Mesothelial cell of epicardium (in vitro differentiated cells): ENCODE data around the gene ACBD4. TPM values are rescaled to one million over a fixed set of nuclear protein-coding genes. Genes with fewer than 3 reads are reported as not detected.

Experiments used
- DNase-seq, 2 experiments: peaks; one replicate each; pipeline ENCODE4 v3.0.0; 2021; ENCODE audit warnings: low spot score in 2 of 2; ENCODE audit not compliant: unreplicated experiment in 2 of 2
- H3K27ac Mint-ChIP-seq: 2 replicates; pipeline ENCODE4 v1.8.0; 2021; ENCODE audit warnings: mixed read lengths
- H3K27me3 Mint-ChIP-seq: 2 replicates; pipeline ENCODE4 v1.8.0; 2021; ENCODE audit warnings: low read depth, mixed read lengths
- H3K36me3 Mint-ChIP-seq: 2 replicates; pipeline ENCODE4 v1.8.0; 2021; ENCODE audit warnings: mixed read lengths
- H3K4me1 Mint-ChIP-seq: 2 replicates; pipeline ENCODE4 v1.8.0; 2021; ENCODE audit warnings: mixed read lengths
- H3K4me3 Mint-ChIP-seq: 2 replicates; pipeline ENCODE4 v1.8.0; 2021; ENCODE audit warnings: mild to moderate bottlenecking, moderate library complexity, mixed read lengths
- H3K9me3 Mint-ChIP-seq: 2 replicates; pipeline ENCODE4 v1.8.0; 2021; ENCODE audit warnings: mixed read lengths
- total RNA-seq: library from RNA; stranded (reverse); gene quantifications from 3 replicates; pipeline ENCODE4 v1.2.1, GENCODE V29; 2021
- TF ChIP-seq, protein P1 (sequence below): fragments of 200-600 bp; sonication (generic); IDR thresholded peaks from one replicate; pipeline ENCODE4 v1.5.0; 2021; ENCODE audit warnings: antibody characterized with exemption; ENCODE audit not compliant: unreplicated experiment

Gene ACBD4
- total RNA-seq, 1 donor from 2014 or later, result 17.4 TPM

GRCh38 chr17:45147581-45148182 lies 12.2 kb downstream of the ACBD4 start:
- Mint-ChIP-seq H3K4me1 (peaks cover 42% of the 10 kb centered on the region), H3K9me3 (no peaks in the 10 kb centered on the region), H3K27ac (peak overlapping the region; percentile 100), H3K4me3 (peak overlapping the region; percentile 98), H3K36me3 (no peaks in the 10 kb centered on the region), H3K27me3 (no peaks in the 10 kb centered on the region)
- TF ChIP-seq, protein P1, sequence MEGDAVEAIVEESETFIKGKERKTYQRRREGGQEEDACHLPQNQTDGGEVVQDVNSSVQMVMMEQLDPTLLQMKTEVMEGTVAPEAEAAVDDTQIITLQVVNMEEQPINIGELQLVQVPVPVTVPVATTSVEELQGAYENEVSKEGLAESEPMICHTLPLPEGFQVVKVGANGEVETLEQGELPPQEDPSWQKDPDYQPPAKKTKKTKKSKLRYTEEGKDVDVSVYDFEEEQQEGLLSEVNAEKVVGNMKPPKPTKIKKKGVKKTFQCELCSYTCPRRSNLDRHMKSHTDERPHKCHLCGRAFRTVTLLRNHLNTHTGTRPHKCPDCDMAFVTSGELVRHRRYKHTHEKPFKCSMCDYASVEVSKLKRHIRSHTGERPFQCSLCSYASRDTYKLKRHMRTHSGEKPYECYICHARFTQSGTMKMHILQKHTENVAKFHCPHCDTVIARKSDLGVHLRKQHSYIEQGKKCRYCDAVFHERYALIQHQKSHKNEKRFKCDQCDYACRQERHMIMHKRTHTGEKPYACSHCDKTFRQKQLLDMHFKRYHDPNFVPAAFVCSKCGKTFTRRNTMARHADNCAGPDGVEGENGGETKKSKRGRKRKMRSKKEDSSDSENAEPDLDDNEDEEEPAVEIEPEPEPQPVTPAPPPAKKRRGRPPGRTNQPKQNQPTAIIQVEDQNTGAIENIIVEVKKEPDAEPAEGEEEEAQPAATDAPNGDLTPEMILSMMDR, result no peak
- DNase-seq, result peak in 1 of 2 experiments; percentile 79

DNA sequence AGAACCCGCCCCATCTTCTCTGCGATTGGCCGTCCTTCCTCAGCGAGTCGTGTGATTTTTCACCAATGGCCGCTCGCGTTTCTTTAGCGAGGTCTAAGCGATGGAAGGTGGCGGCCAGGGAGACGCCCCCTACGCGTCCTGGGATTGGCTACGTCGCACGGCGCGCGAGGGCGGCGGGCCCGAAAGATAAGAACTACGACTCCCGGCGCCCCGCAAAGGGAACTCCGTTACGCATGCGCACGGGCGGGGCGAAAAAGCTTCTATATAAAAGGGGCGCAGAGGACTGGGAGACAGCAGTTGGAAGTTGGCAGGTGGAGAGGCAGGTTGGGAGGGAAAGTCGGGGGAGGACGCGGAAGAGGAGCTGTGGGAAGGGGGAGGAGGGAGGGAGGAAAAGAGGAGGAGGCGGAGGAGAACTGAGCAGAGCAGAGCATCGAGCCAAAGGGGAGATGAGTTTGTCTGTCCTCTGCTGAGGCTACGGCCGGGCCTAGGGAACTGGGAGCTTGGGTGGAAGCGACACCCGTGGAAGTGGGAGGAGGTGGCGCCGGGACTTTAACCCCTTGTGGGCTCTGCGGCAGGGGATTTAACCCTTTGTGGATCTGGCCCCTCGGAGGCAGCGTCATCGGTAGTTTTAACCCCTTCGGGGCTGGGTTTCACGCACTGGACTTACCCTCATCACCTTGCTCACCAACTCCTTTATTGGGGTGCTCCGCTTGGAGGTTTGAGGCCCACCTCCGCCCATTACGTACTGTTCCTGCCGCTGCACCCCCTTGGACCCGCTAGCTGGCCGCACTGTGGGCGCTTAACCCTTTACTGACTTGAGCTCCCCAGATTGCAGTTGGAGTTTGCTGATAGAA lies 12.9 kb downstream of the ACBD4 start, which contains the start of gene HEXIM1:
HEXIM1 (plus strand) TSS at position 293 of the 854 bp plus-strand sequence. CDS start 716 bp downstream, outside the sequence.
- TF ChIP-seq, protein P1, result no peak

GRCh38 chr17:45149037-45149668 lies 13.7 kb downstream of the ACBD4 start:
- TF ChIP-seq, protein P1, result peak; percentile 42
- no peaks in the 10 kb centered on the region for H3K9me3 Mint-ChIP-seq
- H3K36me3 Mint-ChIP-seq, result no peaks in the 10 kb centered on the region
- peaks cover 34% of the 10 kb centered on the region for H3K4me1 Mint-ChIP-seq
- peak overlapping the region; percentile 98 for H3K4me3 Mint-ChIP-seq
- H3K27ac Mint-ChIP-seq, result peak overlapping the region; percentile 100
- peak; percentile 63 to 85 for DNase-seq
- no peaks in the 10 kb centered on the region for H3K27me3 Mint-ChIP-seq

More for the DNA sequence above, 12.9 kb downstream of the ACBD4 start, which contains the start of gene HEXIM1:
- Mint-ChIP-seq H3K9me3 (no peaks in the 10 kb centered on the region), H3K27me3 (no peaks in the 10 kb centered on the region), H3K36me3 (no peaks in the 10 kb centered on the region), H3K4me1 (peaks cover 41% of the 10 kb centered on the region), H3K4me3 (peak within 1 kb of the TSS; percentile 98), H3K27ac (peak within 1 kb of the TSS; percentile 100)
- DNase-seq, result peak; percentile 98 to 100

DNA sequence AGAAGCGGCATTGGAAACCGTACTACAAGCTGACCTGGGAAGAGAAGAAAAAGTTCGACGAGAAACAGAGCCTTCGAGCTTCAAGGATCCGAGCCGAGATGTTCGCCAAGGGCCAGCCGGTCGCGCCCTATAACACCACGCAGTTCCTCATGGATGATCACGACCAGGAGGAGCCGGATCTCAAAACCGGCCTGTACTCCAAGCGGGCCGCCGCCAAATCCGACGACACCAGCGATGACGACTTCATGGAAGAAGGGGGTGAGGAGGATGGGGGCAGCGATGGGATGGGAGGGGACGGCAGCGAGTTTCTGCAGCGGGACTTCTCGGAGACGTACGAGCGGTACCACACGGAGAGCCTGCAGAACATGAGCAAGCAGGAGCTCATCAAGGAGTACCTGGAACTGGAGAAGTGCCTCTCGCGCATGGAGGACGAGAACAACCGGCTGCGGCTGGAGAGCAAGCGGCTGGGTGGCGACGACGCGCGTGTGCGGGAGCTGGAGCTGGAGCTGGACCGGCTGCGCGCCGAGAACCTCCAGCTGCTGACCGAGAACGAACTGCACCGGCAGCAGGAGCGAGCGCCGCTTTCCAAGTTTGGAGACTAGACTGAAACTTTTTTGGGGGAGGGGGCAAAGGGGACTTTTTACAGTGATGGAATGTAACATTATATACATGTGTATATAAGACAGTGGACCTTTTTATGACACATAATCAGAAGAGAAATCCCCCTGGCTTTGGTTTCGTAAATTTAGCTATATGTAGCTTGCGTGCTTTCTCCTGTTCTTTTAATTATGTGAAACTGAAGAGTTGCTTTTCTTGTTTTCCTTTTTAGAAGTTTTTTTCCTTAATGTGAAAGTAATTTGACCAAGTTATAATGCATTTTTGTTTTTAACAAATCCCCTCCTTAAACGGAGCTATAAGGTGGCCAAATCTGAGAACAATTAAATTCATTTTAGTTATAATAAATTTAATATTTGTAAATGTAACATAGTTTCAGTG lies 14.5 kb downstream of the ACBD4 start:
- no peaks in the 10 kb centered on the region for H3K27me3 Mint-ChIP-seq
- H3K27ac Mint-ChIP-seq, result peak overlapping the region; percentile 100
- no peaks in the 10 kb centered on the region for H3K36me3 Mint-ChIP-seq
- H3K9me3 Mint-ChIP-seq, result no peaks in the 10 kb centered on the region
- DNase-seq, result peak in 1 of 2 experiments; percentile 58
- peaks cover 33% of the 10 kb centered on the region for H3K4me1 Mint-ChIP-seq
- TF ChIP-seq, protein P1, result no peak
- H3K4me3 Mint-ChIP-seq, result peak overlapping the region; percentile 98
